Neural cell (in vitro differentiated cells): ENCODE measurements around the gene KLKB1. TPM values are rescaled to one million over a fixed set of nuclear protein-coding genes. Genes with fewer than 3 reads are reported as not detected.

Source experiments
- H2AFZ ChIP-seq: fragments of 200-600, 300-800 bp; sonication (generic), shearing (Covaris generic); 2 replicates; pipeline ENCODE4 v1.6.0; 2014; ENCODE audit warnings: low read depth, mild to moderate bottlenecking, antibody characterized with exemption, low read length, moderate library complexity
- H3F3A ChIP-seq: fragments of 200-600 bp; shearing (Covaris generic); 2 replicates; pipeline ENCODE4 v1.6.1; 2016; ENCODE audit warnings: mild to moderate bottlenecking, moderate library complexity, mixed read lengths, antibody characterized with exemption, low read length; ENCODE audit not compliant: insufficient read depth, poor library complexity, severe bottlenecking
- H3K27ac ChIP-seq: fragments of 200-600, 300-800 bp; sonication (generic), shearing (Covaris generic); 2 replicates; pipeline ENCODE4 v1.5.1; 2014; ENCODE audit warnings: mild to moderate bottlenecking, low read length, moderate library complexity
- H3K27me3 ChIP-seq: fragments of 300-800, 200-600 bp; sonication (generic), shearing (Covaris generic); 2 replicates; pipeline ENCODE4 v1.6.0; 2014; ENCODE audit warnings: mild to moderate bottlenecking, low read depth, low read length, moderate library complexity; ENCODE audit not compliant: insufficient read depth
- H3K36me3 ChIP-seq: fragments of 300-800, 200-600 bp; sonication (generic), shearing (Covaris generic); 2 replicates; pipeline ENCODE4 v1.5.1; 2014; ENCODE audit warnings: mild to moderate bottlenecking, antibody characterized with exemption, low read length, moderate library complexity; ENCODE audit not compliant: insufficient read depth
- H3K4me2 ChIP-seq: fragments of 300-800, 200-600 bp; sonication (generic), shearing (Covaris generic); 2 replicates; pipeline ENCODE4 v1.6.0; 2014; ENCODE audit warnings: mild to moderate bottlenecking, low read length
- H3K4me3 ChIP-seq: fragments of 300-800, 200-600 bp; sonication (generic), shearing (Covaris generic); 2 replicates; pipeline ENCODE4 v1.5.1; 2014; ENCODE audit warnings: mild to moderate bottlenecking, low read length, moderate library complexity
- H3K79me2 ChIP-seq: fragments of 200-600 bp; shearing (Covaris generic); replicated peaks from 2 replicates; pipeline ENCODE4 v1.6.0; 2014; ENCODE audit warnings: mild to moderate bottlenecking, low read length, moderate library complexity; ENCODE audit not compliant: insufficient read depth
- H3K9ac ChIP-seq: fragments of 300-800, 200-600 bp; sonication (generic), shearing (Covaris generic); 2 replicates; pipeline ENCODE4 v1.6.1; 2016; ENCODE audit warnings: mild to moderate bottlenecking, low read length, mixed read lengths
- H3K9me2 ChIP-seq: fragments of 200-600 bp; shearing (Covaris generic); 2 replicates; pipeline ENCODE4 v1.6.1; 2016; ENCODE audit warnings: mild to moderate bottlenecking, low read length, mixed read lengths; ENCODE audit not compliant: insufficient read depth
- H3K9me3 ChIP-seq: fragments of 200-600, 300-800 bp; sonication (generic), shearing (Covaris generic); 2 replicates; pipeline ENCODE4 v1.6.1; 2016; ENCODE audit warnings: mild to moderate bottlenecking, mixed run types, low read length, moderate library complexity, mixed read lengths
- H4K20me1 ChIP-seq: fragments of 200-600 bp; shearing (Covaris generic); 2 replicates; pipeline ENCODE4 v1.6.1; 2016; ENCODE audit warnings: mild to moderate bottlenecking, mixed run types; ENCODE audit not compliant: insufficient read depth
- EP300 ChIP-seq: fragments of 450-650 bp; conservative IDR thresholded peaks from 2 replicates; pipeline ENCODE4 v1.6.1; 2014; ENCODE audit warnings: antibody characterized with exemption, mild to moderate bottlenecking, moderate library complexity; ENCODE audit not compliant: poor library complexity, severe bottlenecking
- EZH2 ChIP-seq: fragments of 200-600, 300-800 bp; shearing (Covaris generic), sonication (generic); IDR thresholded peaks from 2 replicates; pipeline ENCODE4 v1.6.1; 2014; ENCODE audit warnings: antibody characterized with exemption, low read length, borderline replicate concordance, mild to moderate bottlenecking; ENCODE audit not compliant: insufficient read depth, poor library complexity, severe bottlenecking
- MXI1 ChIP-seq: fragments of 450-650 bp; conservative IDR thresholded peaks from 2 replicates; pipeline ENCODE4 v1.6.1; 2014; ENCODE audit warnings: antibody characterized with exemption, mild to moderate bottlenecking; ENCODE audit not compliant: poor library complexity, severe bottlenecking
- POLR2AphosphoS5 ChIP-seq: IDR thresholded peaks from 2 replicates; pipeline ENCODE4 v1.6.1; 2012
- RAD21 ChIP-seq: fragments of 450-650 bp; conservative IDR thresholded peaks from 2 replicates; pipeline ENCODE4 v1.6.1; 2014; ENCODE audit warnings: antibody characterized with exemption, mild to moderate bottlenecking, moderate library complexity
- SMC3 ChIP-seq: fragments of 450-650 bp; conservative IDR thresholded peaks from 2 replicates; pipeline ENCODE4 v1.6.1; 2014; ENCODE audit warnings: antibody characterized with exemption, mild to moderate bottlenecking, moderate library complexity; ENCODE audit not compliant: poor library complexity
- TAF1 ChIP-seq: IDR thresholded peaks from 2 replicates; pipeline ENCODE4 v1.6.1; 2012; ENCODE audit warnings: low read depth
- polyA plus RNA-seq: library from polyadenylated mRNA; depleted of rRNA; stranded (reverse); fragments of >200 nt; gene quantifications from 2 replicates; pipeline ENCODE4 v1.2.3, GENCODE V29; 2014
- TF ChIP-seq, protein P1 (sequence below): fragments of 450-650 bp; IDR thresholded peaks from 2 replicates; pipeline ENCODE4 v1.5.1; 2014; ENCODE audit warnings: antibody characterized with exemption, mild to moderate bottlenecking, moderate library complexity; ENCODE audit not compliant: poor library complexity, severe bottlenecking
- TF ChIP-seq, protein P2 (sequence below): IDR thresholded peaks from 2 replicates; pipeline ENCODE4 v1.6.1; 2012; ENCODE audit warnings: borderline replicate concordance

The KLKB1 gene
- polyA plus RNA-seq, 1 donor from 2014 or later: not detected

DNA sequence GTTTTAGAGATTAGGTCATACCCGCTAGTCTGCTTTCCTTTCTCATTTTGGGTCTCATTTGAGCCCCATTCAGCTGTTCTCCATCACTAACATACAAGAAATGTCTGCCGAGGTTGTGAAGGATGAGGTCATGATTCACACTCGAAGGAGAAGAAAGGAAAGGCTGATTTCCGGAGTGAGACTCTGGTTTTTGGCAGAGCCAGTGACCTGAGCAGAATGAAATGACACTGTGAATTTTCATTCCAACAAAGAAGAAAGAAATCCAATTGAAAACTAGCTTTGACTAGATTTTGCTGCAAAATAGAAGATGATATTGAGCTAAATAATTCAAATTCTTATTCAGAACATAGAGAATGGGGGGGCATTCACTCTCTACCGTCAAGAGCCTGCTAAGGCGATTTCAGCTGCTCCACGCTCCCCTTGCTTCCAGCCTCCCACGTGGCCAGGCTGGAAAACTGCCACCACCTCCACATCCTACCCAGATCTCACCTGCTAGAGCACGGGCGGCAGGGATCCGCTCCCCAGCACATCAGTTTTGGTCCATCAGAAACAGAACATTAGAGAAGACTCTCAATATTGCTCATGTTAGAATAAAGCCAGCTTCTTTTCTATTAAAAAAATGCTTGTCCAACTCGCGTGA is 77.7 kb downstream of the KLKB1 start:
- no peaks in the 10 kb centered on the region for H3K36me3 ChIP-seq
- H4K20me1 ChIP-seq: no peaks in the 10 kb centered on the region
- no peak overlapping the region for H3K4me2 ChIP-seq
- no peak overlapping the region for H3K4me3 ChIP-seq
- H3K9me2 ChIP-seq: no peaks in the 10 kb centered on the region
- no peaks in the 10 kb centered on the region for H3K79me2 ChIP-seq
- H3K9me3 ChIP-seq: no peaks in the 10 kb centered on the region
- H3F3A ChIP-seq: no peaks in the 10 kb centered on the region
- no peak overlapping the region for H3K27ac ChIP-seq
- TF ChIP-seq, protein P1, sequence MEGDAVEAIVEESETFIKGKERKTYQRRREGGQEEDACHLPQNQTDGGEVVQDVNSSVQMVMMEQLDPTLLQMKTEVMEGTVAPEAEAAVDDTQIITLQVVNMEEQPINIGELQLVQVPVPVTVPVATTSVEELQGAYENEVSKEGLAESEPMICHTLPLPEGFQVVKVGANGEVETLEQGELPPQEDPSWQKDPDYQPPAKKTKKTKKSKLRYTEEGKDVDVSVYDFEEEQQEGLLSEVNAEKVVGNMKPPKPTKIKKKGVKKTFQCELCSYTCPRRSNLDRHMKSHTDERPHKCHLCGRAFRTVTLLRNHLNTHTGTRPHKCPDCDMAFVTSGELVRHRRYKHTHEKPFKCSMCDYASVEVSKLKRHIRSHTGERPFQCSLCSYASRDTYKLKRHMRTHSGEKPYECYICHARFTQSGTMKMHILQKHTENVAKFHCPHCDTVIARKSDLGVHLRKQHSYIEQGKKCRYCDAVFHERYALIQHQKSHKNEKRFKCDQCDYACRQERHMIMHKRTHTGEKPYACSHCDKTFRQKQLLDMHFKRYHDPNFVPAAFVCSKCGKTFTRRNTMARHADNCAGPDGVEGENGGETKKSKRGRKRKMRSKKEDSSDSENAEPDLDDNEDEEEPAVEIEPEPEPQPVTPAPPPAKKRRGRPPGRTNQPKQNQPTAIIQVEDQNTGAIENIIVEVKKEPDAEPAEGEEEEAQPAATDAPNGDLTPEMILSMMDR: no peak
- TF ChIP-seq TAF1 (no peak), EP300 (no peak), EZH2 (no peak), RAD21 (no peak), POLR2AphosphoS5 (no peak), MXI1 (no peak), SMC3 (no peak)
- TF ChIP-seq, protein P2, sequence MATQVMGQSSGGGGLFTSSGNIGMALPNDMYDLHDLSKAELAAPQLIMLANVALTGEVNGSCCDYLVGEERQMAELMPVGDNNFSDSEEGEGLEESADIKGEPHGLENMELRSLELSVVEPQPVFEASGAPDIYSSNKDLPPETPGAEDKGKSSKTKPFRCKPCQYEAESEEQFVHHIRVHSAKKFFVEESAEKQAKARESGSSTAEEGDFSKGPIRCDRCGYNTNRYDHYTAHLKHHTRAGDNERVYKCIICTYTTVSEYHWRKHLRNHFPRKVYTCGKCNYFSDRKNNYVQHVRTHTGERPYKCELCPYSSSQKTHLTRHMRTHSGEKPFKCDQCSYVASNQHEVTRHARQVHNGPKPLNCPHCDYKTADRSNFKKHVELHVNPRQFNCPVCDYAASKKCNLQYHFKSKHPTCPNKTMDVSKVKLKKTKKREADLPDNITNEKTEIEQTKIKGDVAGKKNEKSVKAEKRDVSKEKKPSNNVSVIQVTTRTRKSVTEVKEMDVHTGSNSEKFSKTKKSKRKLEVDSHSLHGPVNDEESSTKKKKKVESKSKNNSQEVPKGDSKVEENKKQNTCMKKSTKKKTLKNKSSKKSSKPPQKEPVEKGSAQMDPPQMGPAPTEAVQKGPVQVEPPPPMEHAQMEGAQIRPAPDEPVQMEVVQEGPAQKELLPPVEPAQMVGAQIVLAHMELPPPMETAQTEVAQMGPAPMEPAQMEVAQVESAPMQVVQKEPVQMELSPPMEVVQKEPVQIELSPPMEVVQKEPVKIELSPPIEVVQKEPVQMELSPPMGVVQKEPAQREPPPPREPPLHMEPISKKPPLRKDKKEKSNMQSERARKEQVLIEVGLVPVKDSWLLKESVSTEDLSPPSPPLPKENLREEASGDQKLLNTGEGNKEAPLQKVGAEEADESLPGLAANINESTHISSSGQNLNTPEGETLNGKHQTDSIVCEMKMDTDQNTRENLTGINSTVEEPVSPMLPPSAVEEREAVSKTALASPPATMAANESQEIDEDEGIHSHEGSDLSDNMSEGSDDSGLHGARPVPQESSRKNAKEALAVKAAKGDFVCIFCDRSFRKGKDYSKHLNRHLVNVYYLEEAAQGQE: no peak
- H2AFZ ChIP-seq: no peak overlapping the region
- H3K27me3 ChIP-seq: no peaks in the 10 kb centered on the region
- H3K9ac ChIP-seq: no peak overlapping the region

DNA sequence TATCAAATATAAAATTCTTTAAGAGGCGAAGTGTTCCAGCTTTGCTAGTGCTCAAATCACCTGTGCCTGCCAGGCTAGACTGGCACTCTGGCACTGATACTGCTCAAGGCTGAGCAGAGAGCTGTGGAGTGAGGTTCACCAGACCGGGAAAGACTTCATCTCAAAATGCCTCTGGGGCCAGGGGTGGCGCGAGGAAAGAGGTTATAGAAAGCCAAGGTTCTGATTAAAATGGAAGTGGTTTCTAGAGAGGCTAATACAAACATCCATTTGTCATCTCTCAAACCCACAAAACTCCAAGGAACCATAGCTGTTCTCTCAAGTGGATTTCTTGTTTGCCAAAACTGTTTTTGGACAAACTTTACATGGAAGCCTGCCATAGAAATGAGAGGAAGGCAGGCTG is 80.2 kb downstream of the KLKB1 start:
- Histone ChIP-seq H3K9me3 (no peaks in the 10 kb centered on the region), H4K20me1 (no peaks in the 10 kb centered on the region), H3K79me2 (no peaks in the 10 kb centered on the region), H3K27ac (no peak overlapping the region), H3K27me3 (no peaks in the 10 kb centered on the region), H3K9me2 (no peaks in the 10 kb centered on the region), H3K4me3 (no peak overlapping the region), H3K36me3 (no peaks in the 10 kb centered on the region), H3F3A (no peaks in the 10 kb centered on the region), H3K4me2 (no peak overlapping the region), H3K9ac (no peak overlapping the region), H2AFZ (no peak overlapping the region)
- TF ChIP-seq EZH2: no peak
- TF ChIP-seq EP300: no peak
- TF ChIP-seq RAD21: no peak
- no peak for TF ChIP-seq SMC3
- no peak for TF ChIP-seq MXI1
